AG09309 (cell line): Measurements from ENCODE around the gene DLG1.
"Not testable (repeated sequence)": the region's sequence is repeated elsewhere in the genome, so short reads cannot be mapped to it uniquely, and the experiment has no call there.

Experiments used
- DNase-seq: peaks from one replicate; pipeline ENCODE4 v3.0.0-alpha.2; 2010; ENCODE audit warnings: low read depth
- H3K4me3 ChIP-seq: 2 replicates; pipeline ENCODE4 v1.5.1; 2011; ENCODE audit warnings: mild to moderate bottlenecking, low read depth, low read length, moderate library complexity; ENCODE audit not compliant: control insufficient read depth
- CTCF ChIP-seq: IDR thresholded peaks from 2 replicates; pipeline ENCODE4 v1.5.1; 2011; ENCODE audit warnings: mild to moderate bottlenecking, low read depth, low read length, inconsistent platforms; ENCODE audit not compliant: insufficient read depth, control insufficient read depth; ENCODE audit errors: missing control alignments

Gene DLG1

GRCh38 chr3:197197334-197197733, 101.1 kb downstream of the DLG1 start:
- TF ChIP-seq CTCF, result no peak
- no peak for DNase-seq
- H3K4me3 ChIP-seq, result no peak overlapping the region

- H3K4me3 ChIP-seq, result no peak overlapping the region
- TF ChIP-seq CTCF, result no peak
- DNase-seq, result no peak
These were observed 102.2 kb downstream of the DLG1 start for GRCh38 chr3:197196192-197196591.

- DNase-seq, result no peak
- no peak for TF ChIP-seq CTCF
- no peak overlapping the region for H3K4me3 ChIP-seq
These were observed 103.1 kb downstream of the DLG1 start for GRCh38 chr3:197195326-197195725.

GRCh38 chr3:197193759-197194158, 104.7 kb downstream of the DLG1 start:
- not testable (repeated sequence) for H3K4me3 ChIP-seq, DNase-seq

- H3K4me3 ChIP-seq, result no peak overlapping the region
- DNase-seq, result no peak
- no peak for TF ChIP-seq CTCF
These were observed 106.5 kb downstream of the DLG1 start for GRCh38 chr3:197191897-197192296.

- no peak overlapping the region for H3K4me3 ChIP-seq
- TF ChIP-seq CTCF, result no peak
- no peak for DNase-seq
These were observed 108.8 kb downstream of the DLG1 start for GRCh38 chr3:197189623-197190022.

GRCh38 chr3:197188963-197189362, 109.4 kb downstream of the DLG1 start:
- no peak overlapping the region for H3K4me3 ChIP-seq
- no peak for DNase-seq
- TF ChIP-seq CTCF, result no peak
